HepG2 (cell line): Measurements from ENCODE around the gene HRC. TPM values are rescaled to one million over a fixed set of nuclear protein-coding genes. Genes with fewer than 3 reads are reported as not detected.

Experiments
- CCAR2 ChIP-seq: fragments of 200-400 bp; formaldehyde crosslinking; optimal IDR thresholded peaks from 2 replicates; pipeline ENCODE3; 2018; ENCODE audit warnings: low read depth, mild to moderate bottlenecking, low read length, moderate library complexity
- KLF13 ChIP-seq: sonication (generic); formaldehyde crosslinking; IDR thresholded peaks from 2 replicates; pipeline ENCODE4 v1.4.0; 2020; ENCODE audit warnings: mild to moderate bottlenecking, missing genetic modification reagents
- MAZ ChIP-seq, 2 experiments: sonication (generic) in 1 of 2; formaldehyde crosslinking in 1 of 2; IDR thresholded peaks; 2 replicates each; pipeline versions ENCODE4 v1.5.0 to v1.6.1; 2012 to 2020; ENCODE audit warnings: low read depth in 2 of 2, mild to moderate bottlenecking in 2 of 2, borderline replicate concordance in 1 of 2, improper control_type of control experiment in 1 of 2, low read length in 1 of 2, missing genetic modification reagents in 1 of 2, moderate library complexity in 1 of 2
- PTBP1 ChIP-seq: fragments of 200-400 bp; formaldehyde crosslinking; IDR thresholded peaks from 2 replicates; pipeline ENCODE4 v1.6.1; 2018; ENCODE audit warnings: low read length, low read depth; ENCODE audit not compliant: poor library complexity, severe bottlenecking
- SMAD1 ChIP-seq: sonication (generic); formaldehyde crosslinking; IDR thresholded peaks from 2 replicates; pipeline ENCODE4 v1.4.0; 2020; ENCODE audit warnings: missing genetic modification reagents, low read depth, mild to moderate bottlenecking, borderline replicate concordance
- SMYD3 ChIP-seq: sonication (generic); formaldehyde crosslinking; IDR thresholded peaks from 2 replicates; pipeline ENCODE4 v1.8.1; 2023; ENCODE audit warnings: mild to moderate bottlenecking, missing genetic modification reagents
- ZFY ChIP-seq: sonication (generic); formaldehyde crosslinking; IDR thresholded peaks from 2 replicates; pipeline ENCODE4 v1.4.0; 2020; ENCODE audit warnings: missing genetic modification reagents
- ZIK1 ChIP-seq: sonication (generic); formaldehyde crosslinking; IDR thresholded peaks from 2 replicates; pipeline ENCODE4 v1.5.0; 2020; ENCODE audit warnings: mild to moderate bottlenecking, low read depth, missing genetic modification reagents, borderline replicate concordance
- ZNF10 ChIP-seq: sonication (generic); formaldehyde crosslinking; IDR thresholded peaks from 2 replicates; pipeline ENCODE4 v1.4.0; 2020; ENCODE audit warnings: mild to moderate bottlenecking, low read depth, missing genetic modification reagents, borderline replicate concordance
- ZNF264 ChIP-seq: sonication (generic); formaldehyde crosslinking; IDR thresholded peaks from 2 replicates; pipeline ENCODE4 v1.4.0; 2020; ENCODE audit warnings: missing genetic modification reagents
- ZNF382 ChIP-seq: sonication (generic); formaldehyde crosslinking; IDR thresholded peaks from 2 replicates; pipeline ENCODE4 v1.5.0; 2020; ENCODE audit warnings: missing genetic modification reagents, mild to moderate bottlenecking, borderline replicate concordance
- ZNF451 ChIP-seq: sonication (generic); formaldehyde crosslinking; IDR thresholded peaks from 2 replicates; pipeline ENCODE4 v1.5.0; 2020; ENCODE audit warnings: mild to moderate bottlenecking, missing genetic modification reagents
- ZNF737 ChIP-seq: sonication (generic); formaldehyde crosslinking; IDR thresholded peaks from 2 replicates; pipeline ENCODE4 v1.5.0; 2020; ENCODE audit warnings: missing genetic modification reagents, mild to moderate bottlenecking, borderline replicate concordance
- polyA plus RNA-seq, 8 experiments: library from polyadenylated mRNA; depleted of rRNA in 3 of 8; stranded (reverse) in 7 of 8; unstranded in 1 of 8; fragments of >200 nt; fragmentation: Illumina TruSeq in 4 of 8; extraction: Trizol in 4 of 8; gene quantifications; 2 replicates each; pipeline versions ENCODE4 v1.2.1 to v1.2.3, GENCODE V29; 2011 to 2016; ENCODE audit warnings: low read depth in 4 of 8, missing spikeins in 1 of 8, mixed read lengths in 1 of 8; ENCODE audit not compliant: insufficient read depth in 1 of 8
- total RNA-seq, 5 experiments: library from RNA; depleted of rRNA; stranded (reverse); fragments of >200 nt; fragmentation: Illumina TruSeq; extraction: Trizol; gene quantifications; 2 replicates each; pipeline ENCODE4 v1.2.3, GENCODE V29; 2016; ENCODE audit warnings: low read depth in 1 of 5
- TF ChIP-seq, protein P1 (sequence below): sonication (generic); formaldehyde crosslinking; IDR thresholded peaks from 2 replicates; pipeline ENCODE4 v1.9.0; 2022; ENCODE audit warnings: missing genetic modification reagents, mild to moderate bottlenecking, borderline replicate concordance
- TF ChIP-seq, protein P2 (sequence below): sonication (generic); formaldehyde crosslinking; IDR thresholded peaks from 2 replicates; pipeline ENCODE4 v1.4.0; 2020; ENCODE audit warnings: missing genetic modification reagents
- TF ChIP-seq, protein P3 (sequence below): sonication (generic); formaldehyde crosslinking; IDR thresholded peaks from 2 replicates; pipeline ENCODE4 v1.5.0; 2020; ENCODE audit warnings: missing genetic modification reagents
- TF ChIP-seq, protein P4 (sequence below): IDR thresholded peaks from 2 replicates; pipeline ENCODE4 v1.6.1; 2016; ENCODE audit warnings: low read depth
- TF ChIP-seq, protein P5 (sequence below): conservative IDR thresholded peaks from 2 replicates; pipeline ENCODE4 v1.6.1; 2018; ENCODE audit warnings: missing genetic modification reagents
- TF ChIP-seq, protein P6 (sequence below): sonication (generic); formaldehyde crosslinking; IDR thresholded peaks from 2 replicates; pipeline ENCODE4 v1.5.1; 2020; ENCODE audit warnings: missing genetic modification reagents, mild to moderate bottlenecking, borderline replicate concordance

The HRC gene
- total and polyA plus RNA-seq, 2 of the 13 experiments (the other 11 are each of a cell fraction or from before 2014, with no cell fraction given): 3.6 to 15.4 TPM

DNA sequence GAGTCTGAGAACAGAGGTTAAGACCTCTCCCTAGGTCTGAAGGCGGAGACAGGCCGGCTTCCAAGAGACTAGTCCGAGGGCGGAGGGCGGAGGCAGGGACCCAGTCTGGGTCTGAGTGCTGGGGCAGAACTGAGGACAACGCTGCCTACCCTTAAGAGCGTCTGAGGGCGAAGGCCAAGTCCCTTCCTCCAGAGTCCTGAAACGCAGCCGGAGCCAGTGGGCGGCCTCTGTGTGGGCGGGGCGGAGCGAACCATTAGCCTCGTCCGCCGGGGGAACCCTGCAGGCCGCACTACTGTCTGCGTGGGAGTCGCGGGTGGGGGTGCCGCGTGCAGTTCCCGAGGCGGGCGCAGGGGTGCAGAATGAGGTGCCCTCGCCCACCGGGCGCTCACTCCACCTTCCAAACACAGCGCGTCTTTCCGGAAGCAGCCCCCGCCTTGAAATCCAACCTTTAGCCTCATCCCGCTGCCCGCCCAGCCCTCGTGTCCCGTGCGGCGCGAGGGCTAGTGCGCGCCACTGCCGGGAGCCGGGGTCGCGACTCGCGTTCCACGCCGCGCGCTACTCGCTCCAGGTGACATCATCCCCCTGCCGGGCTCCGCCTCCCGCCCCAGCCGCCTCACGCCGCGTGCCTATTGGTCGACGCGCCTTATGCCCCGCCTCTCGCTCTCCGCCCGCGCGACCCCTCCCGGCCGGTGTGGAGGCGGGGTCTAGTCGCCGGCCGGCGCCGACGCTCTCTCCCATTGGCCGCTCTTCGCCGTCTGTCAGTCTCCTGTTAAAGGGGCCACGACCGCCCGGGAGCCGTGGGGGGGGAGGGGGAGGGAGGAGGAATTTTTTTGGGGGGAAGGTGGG, 36.4 kb downstream of the HRC start, which contains the start of gene C19orf73 (continued):
- 0 out of 2 replicates have a peak, but pooled peaks have one; percentile 37 for TF ChIP-seq ZNF451 (CRISPR knock-in tag)
- no peak for TF ChIP-seq PTBP1
- no peak for TF ChIP-seq ZNF737 (CRISPR knock-in tag)
- TF ChIP-seq ZNF10 (CRISPR knock-in tag): no peak
- TF ChIP-seq, protein P1, sequence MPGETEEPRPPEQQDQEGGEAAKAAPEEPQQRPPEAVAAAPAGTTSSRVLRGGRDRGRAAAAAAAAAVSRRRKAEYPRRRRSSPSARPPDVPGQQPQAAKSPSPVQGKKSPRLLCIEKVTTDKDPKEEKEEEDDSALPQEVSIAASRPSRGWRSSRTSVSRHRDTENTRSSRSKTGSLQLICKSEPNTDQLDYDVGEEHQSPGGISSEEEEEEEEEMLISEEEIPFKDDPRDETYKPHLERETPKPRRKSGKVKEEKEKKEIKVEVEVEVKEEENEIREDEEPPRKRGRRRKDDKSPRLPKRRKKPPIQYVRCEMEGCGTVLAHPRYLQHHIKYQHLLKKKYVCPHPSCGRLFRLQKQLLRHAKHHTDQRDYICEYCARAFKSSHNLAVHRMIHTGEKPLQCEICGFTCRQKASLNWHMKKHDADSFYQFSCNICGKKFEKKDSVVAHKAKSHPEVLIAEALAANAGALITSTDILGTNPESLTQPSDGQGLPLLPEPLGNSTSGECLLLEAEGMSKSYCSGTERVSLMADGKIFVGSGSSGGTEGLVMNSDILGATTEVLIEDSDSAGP (CRISPR knock-in tag): peak; percentile 99
- TF ChIP-seq, protein P2, sequence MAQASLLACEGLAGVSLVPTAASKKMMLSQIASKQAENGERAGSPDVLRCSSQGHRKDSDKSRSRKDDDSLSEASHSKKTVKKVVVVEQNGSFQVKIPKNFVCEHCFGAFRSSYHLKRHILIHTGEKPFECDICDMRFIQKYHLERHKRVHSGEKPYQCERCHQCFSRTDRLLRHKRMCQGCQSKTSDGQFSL (CRISPR knock-in tag): no peak; the same call in 1 of the 2 replicates
- TF ChIP-seq, protein P3, sequence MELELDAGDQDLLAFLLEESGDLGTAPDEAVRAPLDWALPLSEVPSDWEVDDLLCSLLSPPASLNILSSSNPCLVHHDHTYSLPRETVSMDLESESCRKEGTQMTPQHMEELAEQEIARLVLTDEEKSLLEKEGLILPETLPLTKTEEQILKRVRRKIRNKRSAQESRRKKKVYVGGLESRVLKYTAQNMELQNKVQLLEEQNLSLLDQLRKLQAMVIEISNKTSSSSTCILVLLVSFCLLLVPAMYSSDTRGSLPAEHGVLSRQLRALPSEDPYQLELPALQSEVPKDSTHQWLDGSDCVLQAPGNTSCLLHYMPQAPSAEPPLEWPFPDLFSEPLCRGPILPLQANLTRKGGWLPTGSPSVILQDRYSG (CRISPR knock-in tag): no peak; the same call in 1 of the 2 replicates
- TF ChIP-seq SMAD1 (CRISPR knock-in tag): no peak
- no peak for TF ChIP-seq ZNF382 (CRISPR knock-in tag)
- peak; percentile 68; the same call in 1 of the 2 replicates for TF ChIP-seq KLF13 (CRISPR knock-in tag)
- TF ChIP-seq, protein P4, sequence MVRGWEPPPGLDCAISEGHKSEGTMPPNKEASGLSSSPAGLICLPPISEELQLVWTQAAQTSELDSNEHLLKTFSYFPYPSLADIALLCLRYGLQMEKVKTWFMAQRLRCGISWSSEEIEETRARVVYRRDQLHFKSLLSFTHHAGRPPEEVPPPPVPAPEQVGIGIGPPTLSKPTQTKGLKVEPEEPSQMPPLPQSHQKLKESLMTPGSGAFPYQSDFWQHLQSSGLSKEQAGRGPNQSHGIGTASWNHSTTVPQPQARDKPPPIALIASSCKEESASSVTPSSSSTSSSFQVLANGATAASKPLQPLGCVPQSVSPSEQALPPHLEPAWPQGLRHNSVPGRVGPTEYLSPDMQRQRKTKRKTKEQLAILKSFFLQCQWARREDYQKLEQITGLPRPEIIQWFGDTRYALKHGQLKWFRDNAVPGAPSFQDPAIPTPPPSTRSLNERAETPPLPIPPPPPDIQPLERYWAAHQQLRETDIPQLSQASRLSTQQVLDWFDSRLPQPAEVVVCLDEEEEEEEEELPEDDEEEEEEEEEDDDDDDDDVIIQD (CRISPR knock-in tag): no peak
- TF ChIP-seq SMYD3: no peak
- TF ChIP-seq, protein P5, sequence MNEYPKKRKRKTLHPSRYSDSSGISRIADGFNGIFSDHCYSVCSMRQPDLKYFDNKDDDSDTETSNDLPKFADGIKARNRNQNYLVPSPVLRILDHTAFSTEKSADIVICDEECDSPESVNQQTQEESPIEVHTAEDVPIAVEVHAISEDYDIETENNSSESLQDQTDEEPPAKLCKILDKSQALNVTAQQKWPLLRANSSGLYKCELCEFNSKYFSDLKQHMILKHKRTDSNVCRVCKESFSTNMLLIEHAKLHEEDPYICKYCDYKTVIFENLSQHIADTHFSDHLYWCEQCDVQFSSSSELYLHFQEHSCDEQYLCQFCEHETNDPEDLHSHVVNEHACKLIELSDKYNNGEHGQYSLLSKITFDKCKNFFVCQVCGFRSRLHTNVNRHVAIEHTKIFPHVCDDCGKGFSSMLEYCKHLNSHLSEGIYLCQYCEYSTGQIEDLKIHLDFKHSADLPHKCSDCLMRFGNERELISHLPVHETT (CRISPR knock-in tag): peak; percentile 57; the same call in 1 of the 2 replicates
- no peak for TF ChIP-seq ZIK1
- peak; percentile 29 for TF ChIP-seq MAZ (IDR thresholded peaks at IDR 0.05; ENCODE audit: borderline replicate concordance, low read depth, low read length)
- peak; percentile 77; the same call in 1 of the 2 replicates for TF ChIP-seq MAZ (CRISPR knock-in tag; IDR thresholded peaks at IDR 0.05; ENCODE audit: low read depth)
- TF ChIP-seq ZNF264 (CRISPR knock-in tag): no peak
- no peak for TF ChIP-seq CCAR2
- TF ChIP-seq ZFY (CRISPR knock-in tag): peak; percentile 79
- TF ChIP-seq, protein P6, sequence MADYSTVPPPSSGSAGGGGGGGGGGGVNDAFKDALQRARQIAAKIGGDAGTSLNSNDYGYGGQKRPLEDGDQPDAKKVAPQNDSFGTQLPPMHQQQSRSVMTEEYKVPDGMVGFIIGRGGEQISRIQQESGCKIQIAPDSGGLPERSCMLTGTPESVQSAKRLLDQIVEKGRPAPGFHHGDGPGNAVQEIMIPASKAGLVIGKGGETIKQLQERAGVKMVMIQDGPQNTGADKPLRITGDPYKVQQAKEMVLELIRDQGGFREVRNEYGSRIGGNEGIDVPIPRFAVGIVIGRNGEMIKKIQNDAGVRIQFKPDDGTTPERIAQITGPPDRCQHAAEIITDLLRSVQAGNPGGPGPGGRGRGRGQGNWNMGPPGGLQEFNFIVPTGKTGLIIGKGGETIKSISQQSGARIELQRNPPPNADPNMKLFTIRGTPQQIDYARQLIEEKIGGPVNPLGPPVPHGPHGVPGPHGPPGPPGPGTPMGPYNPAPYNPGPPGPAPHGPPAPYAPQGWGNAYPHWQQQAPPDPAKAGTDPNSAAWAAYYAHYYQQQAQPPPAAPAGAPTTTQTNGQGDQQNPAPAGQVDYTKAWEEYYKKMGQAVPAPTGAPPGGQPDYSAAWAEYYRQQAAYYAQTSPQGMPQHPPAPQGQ: no peak
